ENCODE data around the gene PIEZO1.
"Not testable (repeated sequence)": the region's sequence is repeated elsewhere in the genome, so short reads cannot be mapped to it uniquely, and the experiment has no call there.

PIEZO1 gene

GRCh38 chr16:88777471-88778270 is 7.3 kb downstream of the PIEZO1 start:
- Mint-ChIP-seq H3K9me3 (no peaks in the 10 kb centered on the region), H3K27me3 (no peaks in the 10 kb centered on the region), H3K36me3 (ENCODE audit: low read depth) (peaks cover 62% of the 10 kb centered on the region), H3K27ac (peak overlapping the region; percentile 71), H3K4me3 (no peak overlapping the region), H3K4me1 (ENCODE audit: low read depth) (peaks cover 100% of the 10 kb centered on the region)
- intact Hi-C loops (cut with micrococcal nuclease) = no loop called here

- Mint-ChIP-seq H3K4me1 (ENCODE audit: low read depth) (peaks cover 98% of the 10 kb centered on the region), H3K4me3 (no peak overlapping the region), H3K36me3 (ENCODE audit: low read depth) (peaks cover 70% of the 10 kb centered on the region), H3K27me3 (no peaks in the 10 kb centered on the region), H3K27ac (peak overlapping the region; percentile 38), H3K9me3 (no peaks in the 10 kb centered on the region)
- intact Hi-C loops (cut with micrococcal nuclease) = no loop called here
These were observed 9.2 kb downstream of the PIEZO1 start for GRCh38 chr16:88775825-88776224.

DNA sequence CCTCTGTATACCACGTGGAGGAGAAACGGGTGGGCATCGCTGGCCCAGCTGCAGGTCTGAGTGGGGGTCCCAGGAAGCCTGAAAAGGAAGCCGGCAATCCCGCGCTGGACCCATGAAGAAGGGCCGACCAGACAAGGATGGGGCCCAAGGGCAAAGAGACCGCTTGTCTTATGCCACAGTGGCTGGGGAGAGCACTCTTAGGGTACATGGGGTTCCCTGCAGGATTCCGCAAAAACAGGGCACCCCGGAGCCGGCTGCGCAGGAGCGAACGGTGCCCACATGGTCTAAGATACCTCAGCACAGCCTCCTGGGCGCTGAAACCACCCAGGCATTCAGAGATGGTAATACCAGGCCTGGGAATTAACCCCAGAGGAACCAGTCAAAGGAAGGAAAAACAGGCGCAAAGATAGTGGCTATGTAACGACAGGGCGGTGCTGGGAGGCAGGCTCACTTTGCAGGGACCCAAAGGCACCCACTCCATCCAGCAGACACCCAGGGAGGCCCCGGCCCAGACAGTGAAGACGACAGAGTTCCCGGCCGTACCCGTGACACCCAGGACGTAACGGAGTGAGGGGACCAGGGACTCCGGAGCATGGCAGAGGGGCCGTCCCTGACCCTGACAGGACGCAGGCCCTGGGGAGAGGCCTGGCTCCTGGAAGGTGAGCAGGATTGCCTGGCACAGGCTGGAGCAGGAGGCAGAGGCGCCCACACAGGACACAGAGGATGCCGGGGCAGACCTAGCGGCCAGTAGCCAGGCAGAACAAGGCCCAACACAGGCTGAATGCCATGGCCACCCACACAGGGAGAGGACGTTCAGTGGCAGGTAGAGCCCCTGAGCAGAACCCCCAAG is 10.3 kb downstream of the PIEZO1 start:
- intact Hi-C loops (cut with micrococcal nuclease) = no loop called here
- Mint-ChIP-seq H3K4me1 (ENCODE audit: low read depth) (peaks cover 98% of the 10 kb centered on the region), H3K27ac (peak overlapping the region; percentile 26)

GRCh38 chr16:88773812-88774291 is 11.2 kb downstream of the PIEZO1 start:
- H3K27me3 Mint-ChIP-seq = no peaks in the 10 kb centered on the region

More for the DNA sequence above, 10.3 kb downstream of the PIEZO1 start:
- Mint-ChIP-seq H3K4me3 (no peak overlapping the region), H3K36me3 (ENCODE audit: low read depth) (peaks cover 68% of the 10 kb centered on the region), H3K27me3 (no peaks in the 10 kb centered on the region), H3K9me3 (no peaks in the 10 kb centered on the region)

GRCh38 chr16:88772871-88773811 is 11.9 kb downstream of the PIEZO1 start:
- H3K4me1 Mint-ChIP-seq (ENCODE audit: low read depth) = peaks cover 98% of the 10 kb centered on the region
- H3K4me3 Mint-ChIP-seq = no peak overlapping the region
- peaks cover 60% of the 10 kb centered on the region for H3K36me3 Mint-ChIP-seq (ENCODE audit: low read depth)
- no peaks in the 10 kb centered on the region for H3K9me3 Mint-ChIP-seq
- peak overlapping the region; percentile 26 for H3K27ac Mint-ChIP-seq
- no peaks in the 10 kb centered on the region for H3K27me3 Mint-ChIP-seq
- intact Hi-C loops (cut with micrococcal nuclease) = no loop called here

More at GRCh38 chr16:88773812-88774291, 11.2 kb downstream of the PIEZO1 start:
- intact Hi-C loops (cut with micrococcal nuclease) = no loop called here
- peak overlapping the region; percentile 26 for H3K27ac Mint-ChIP-seq
- no peak overlapping the region for H3K4me3 Mint-ChIP-seq
- H3K36me3 Mint-ChIP-seq (ENCODE audit: low read depth) = peaks cover 67% of the 10 kb centered on the region
- peaks cover 98% of the 10 kb centered on the region for H3K4me1 Mint-ChIP-seq (ENCODE audit: low read depth)
- H3K9me3 Mint-ChIP-seq = no peaks in the 10 kb centered on the region

DNA sequence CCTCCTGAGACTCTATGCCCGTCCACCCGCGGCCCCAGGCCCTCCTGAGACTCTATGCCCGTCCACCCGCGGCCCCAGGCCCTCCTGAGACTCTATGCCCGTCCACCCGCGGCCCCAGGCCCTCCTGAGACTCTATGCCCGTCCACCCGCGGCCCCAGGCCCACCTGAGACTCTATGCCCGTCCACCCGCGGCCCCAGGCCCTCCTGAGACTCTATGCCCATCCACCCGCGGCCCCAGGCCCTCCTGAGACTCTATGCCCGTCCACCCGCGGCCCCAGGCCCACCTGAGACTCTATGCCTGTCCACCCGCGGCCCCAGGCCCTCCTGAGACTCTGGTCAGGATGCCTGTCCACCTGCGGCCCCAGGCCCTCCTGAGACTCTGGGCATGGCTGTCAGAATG is 13.2 kb downstream of the PIEZO1 start:
- H3K27me3 Mint-ChIP-seq; H3K4me3 Mint-ChIP-seq; intact Hi-C loops (cut with micrococcal nuclease); H3K9me3 Mint-ChIP-seq; H3K27ac Mint-ChIP-seq: not testable (repeated sequence)
- Mint-ChIP-seq H3K36me3 (ENCODE audit: low read depth) (peaks cover 58% of the 10 kb centered on the region), H3K4me1 (ENCODE audit: low read depth) (peaks cover 98% of the 10 kb centered on the region)

- H3K36me3 Mint-ChIP-seq (ENCODE audit: low read depth) = peaks cover 55% of the 10 kb centered on the region
- no peaks in the 10 kb centered on the region for H3K27me3 Mint-ChIP-seq
- peaks cover 98% of the 10 kb centered on the region for H3K4me1 Mint-ChIP-seq (ENCODE audit: low read depth)
- peak overlapping the region; percentile 48 for H3K4me3 Mint-ChIP-seq
- no peaks in the 10 kb centered on the region for H3K9me3 Mint-ChIP-seq
- intact Hi-C loops (cut with micrococcal nuclease) = no loop called here
- H3K27ac Mint-ChIP-seq = no peak overlapping the region
These were observed 13.7 kb downstream of the PIEZO1 start for GRCh38 chr16:88771294-88771772.

DNA sequence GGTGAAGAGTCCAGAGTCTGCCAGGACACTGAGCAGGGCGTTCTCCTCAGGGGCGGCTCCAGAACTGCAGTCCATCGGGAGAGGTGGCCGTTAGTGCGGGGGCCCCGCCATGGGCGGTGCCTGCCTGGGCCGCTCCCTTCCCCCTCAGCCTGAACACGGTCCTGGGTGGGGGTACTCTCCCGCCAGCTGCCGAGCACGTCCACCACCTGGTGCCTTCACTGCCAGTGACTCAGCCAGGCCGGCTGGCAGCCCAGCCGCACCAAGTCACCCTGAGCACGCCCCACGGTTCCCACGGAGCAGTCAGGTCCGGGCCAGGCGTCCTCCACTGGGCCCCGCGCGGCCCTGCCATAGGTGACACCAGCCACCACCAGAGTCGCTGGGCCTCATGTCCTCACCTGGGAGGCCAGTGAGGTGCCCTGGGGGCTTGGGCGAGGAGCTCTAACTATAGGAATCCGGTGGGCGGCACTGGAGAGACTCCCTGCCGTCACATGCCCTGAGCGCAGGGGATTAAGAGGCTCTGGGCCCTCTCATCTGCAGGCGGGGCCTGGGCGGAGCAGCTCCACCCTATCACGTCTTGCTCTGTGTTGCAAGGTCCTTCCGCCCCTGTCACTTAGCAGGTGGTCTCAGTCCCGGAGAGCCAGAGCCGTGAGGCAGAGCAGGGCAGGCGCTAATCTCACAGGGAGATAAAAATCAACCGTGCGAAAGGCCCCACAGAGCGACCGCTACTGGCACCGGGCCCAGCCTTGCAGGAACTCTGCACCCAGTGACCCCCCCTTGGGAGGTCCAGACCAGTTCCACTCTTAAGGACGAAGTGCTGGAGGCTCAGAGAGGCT is 14.3 kb downstream of the PIEZO1 start:
- peak overlapping the region; percentile 31 for H3K27ac Mint-ChIP-seq
- peak overlapping the region; percentile 48 for H3K4me3 Mint-ChIP-seq
- intact Hi-C loops (cut with micrococcal nuclease) = loop anchor here (1.0 kb wide), 1 partner anchor 11 kb away; no protein-coding TSS in a partner anchor
- H3K36me3 Mint-ChIP-seq (ENCODE audit: low read depth) = peaks cover 55% of the 10 kb centered on the region
- peaks cover 98% of the 10 kb centered on the region for H3K4me1 Mint-ChIP-seq (ENCODE audit: low read depth)
- no peaks in the 10 kb centered on the region for H3K9me3 Mint-ChIP-seq
- no peaks in the 10 kb centered on the region for H3K27me3 Mint-ChIP-seq

GRCh38 chr16:88769617-88770460 is 15.2 kb downstream of the PIEZO1 start:
- Mint-ChIP-seq H3K27ac (peak overlapping the region; percentile 31), H3K4me1 (ENCODE audit: low read depth) (peaks cover 89% of the 10 kb centered on the region), H3K36me3 (ENCODE audit: low read depth) (peaks cover 53% of the 10 kb centered on the region), H3K4me3 (no peak overlapping the region), H3K9me3 (no peaks in the 10 kb centered on the region), H3K27me3 (no peaks in the 10 kb centered on the region)
- intact Hi-C loops (cut with micrococcal nuclease) = loop anchor here (1.0 kb wide), 1 partner anchor 11 kb away; no protein-coding TSS in a partner anchor

DNA sequence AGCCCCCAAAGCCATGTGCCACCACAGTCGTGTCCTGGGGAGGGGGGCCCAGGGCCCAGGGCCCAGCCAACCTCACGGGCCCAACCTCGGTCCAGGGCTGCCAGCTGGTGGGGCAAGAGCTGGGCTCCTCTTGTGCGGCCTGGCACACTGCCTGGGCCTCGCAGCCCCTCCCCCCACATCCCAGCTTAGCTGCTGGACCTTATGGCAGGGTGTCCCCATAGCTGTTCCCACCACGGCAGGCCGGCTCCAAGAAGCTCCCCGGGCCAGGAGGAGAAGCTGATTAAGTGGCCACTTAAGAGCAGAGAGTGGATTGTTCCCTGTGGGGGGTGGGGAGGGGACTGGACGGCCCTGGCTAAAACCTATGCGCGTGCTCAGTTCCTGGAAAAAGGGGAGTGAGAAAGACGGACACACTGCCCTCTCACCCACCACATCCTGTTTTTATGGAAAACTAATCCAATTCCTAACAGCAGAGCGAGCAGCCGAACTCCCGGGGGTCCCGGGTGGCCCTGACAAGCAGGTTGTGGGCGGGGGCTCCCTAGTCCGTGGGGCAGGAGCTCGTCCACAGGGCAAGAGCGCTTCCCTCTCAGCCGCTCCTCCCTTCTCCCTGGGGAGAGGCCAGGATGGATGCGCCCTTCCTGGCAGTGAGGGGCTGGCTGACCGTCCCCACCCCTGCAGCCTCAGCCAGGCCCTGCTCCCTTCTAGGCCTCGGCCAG is 16.8 kb downstream of the PIEZO1 start:
- Mint-ChIP-seq H3K36me3 (ENCODE audit: low read depth) (peaks cover 63% of the 10 kb centered on the region), H3K4me3 (peak overlapping the region; percentile 23), H3K27me3 (no peaks in the 10 kb centered on the region), H3K27ac (peak overlapping the region; percentile 69), H3K9me3 (no peaks in the 10 kb centered on the region), H3K4me1 (ENCODE audit: low read depth) (peaks cover 79% of the 10 kb centered on the region)
- intact Hi-C loops (cut with micrococcal nuclease) = no loop called here

DNA sequence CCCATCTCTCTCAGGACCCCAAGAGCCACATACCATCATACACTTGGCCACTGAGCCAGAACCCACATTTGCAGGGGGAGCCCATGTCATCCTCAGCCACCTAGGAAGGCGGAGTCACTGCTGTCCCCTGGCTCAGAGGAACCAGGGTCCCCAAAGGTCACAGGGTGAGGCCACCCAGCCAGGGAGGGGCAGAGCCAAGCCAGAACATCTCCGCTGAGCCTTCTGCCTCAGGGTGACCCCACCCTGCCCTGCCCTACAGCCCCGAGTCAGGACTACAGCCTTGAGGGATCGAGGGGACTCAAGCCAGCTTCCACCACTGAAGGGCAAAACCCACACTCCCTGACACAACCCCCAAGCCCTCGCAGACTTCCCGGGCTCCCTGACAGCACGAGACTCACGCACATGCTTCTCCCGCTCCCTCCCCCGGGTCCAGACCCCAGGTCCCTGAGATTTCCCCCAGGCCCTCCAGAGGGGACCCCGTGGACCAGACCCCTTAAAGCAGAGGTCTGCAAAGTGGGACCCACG is 17.4 kb downstream of the PIEZO1 start:
- intact Hi-C loops (cut with micrococcal nuclease) = no loop called here
- Mint-ChIP-seq H3K36me3 (ENCODE audit: low read depth) (peaks cover 62% of the 10 kb centered on the region), H3K9me3 (no peaks in the 10 kb centered on the region), H3K4me3 (no peak overlapping the region), H3K4me1 (ENCODE audit: low read depth) (peaks cover 75% of the 10 kb centered on the region), H3K27ac (peak overlapping the region; percentile 69), H3K27me3 (no peaks in the 10 kb centered on the region)

All from dendritic cell treated with granulocyte-macrophage colony-stimulating factor and Interleukin-4, amounts not matched to agents 40 ng/mL and 50 ng/mL, for 4 days (primary cell).